GM19099 (cell line): ENCODE results near the gene CETN3.

ENCODE experiments used
- POLR2A ChIP-seq: IDR thresholded peaks from 3 replicates; pipeline ENCODE4 v1.6.1; 2011; ENCODE audit warnings: low read depth; ENCODE audit not compliant: insufficient read length; ENCODE audit errors: extremely low read depth

CETN3 gene

DNA sequence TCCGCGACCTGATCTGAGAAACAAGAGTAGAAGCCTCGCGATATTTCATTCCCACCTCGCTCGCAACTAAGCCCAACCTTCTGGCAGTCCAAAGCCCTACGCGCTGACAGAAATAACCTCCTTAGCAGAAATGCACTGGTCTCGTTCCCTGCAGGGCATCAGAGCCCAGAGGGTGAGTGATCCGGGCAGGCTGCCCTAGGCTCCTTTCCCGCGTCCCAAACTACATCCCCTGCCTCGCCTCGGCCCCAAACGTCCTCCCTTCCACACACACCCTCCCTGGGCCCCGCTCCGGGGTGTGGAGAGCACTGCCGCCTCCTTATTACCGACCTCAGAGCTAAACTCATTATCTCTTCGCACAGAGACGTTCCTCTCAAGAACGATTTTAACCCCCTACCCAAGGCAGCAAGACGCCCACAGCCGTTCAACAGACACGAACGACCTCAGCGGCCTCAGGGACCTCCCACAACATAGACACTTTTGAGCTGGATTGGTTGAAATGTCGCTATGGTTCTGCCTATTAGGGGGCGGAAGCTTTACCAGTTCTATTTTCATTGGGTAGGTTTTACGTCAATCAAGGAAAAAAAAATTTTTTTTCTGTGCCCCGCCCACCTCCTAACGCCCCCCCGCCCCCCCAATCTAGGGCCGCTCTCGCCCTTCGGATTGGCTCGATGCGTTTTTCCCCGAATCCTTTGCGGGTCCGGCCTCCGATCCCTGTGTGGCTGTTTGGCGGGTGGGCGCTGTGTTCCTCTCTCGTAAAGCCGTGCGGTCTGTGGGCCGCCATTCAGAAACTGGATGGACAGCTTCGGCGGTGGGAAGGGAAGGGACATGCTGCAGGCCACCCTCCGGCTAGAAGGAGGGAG lies at the start of gene CETN3:
TSS of gene CETN3 (minus strand) at position 439 of the 860 bp plus-strand sequence. CDS start at position 344, 95 bp downstream.
- TF ChIP-seq POLR2A = peak; percentile 91

DNA sequence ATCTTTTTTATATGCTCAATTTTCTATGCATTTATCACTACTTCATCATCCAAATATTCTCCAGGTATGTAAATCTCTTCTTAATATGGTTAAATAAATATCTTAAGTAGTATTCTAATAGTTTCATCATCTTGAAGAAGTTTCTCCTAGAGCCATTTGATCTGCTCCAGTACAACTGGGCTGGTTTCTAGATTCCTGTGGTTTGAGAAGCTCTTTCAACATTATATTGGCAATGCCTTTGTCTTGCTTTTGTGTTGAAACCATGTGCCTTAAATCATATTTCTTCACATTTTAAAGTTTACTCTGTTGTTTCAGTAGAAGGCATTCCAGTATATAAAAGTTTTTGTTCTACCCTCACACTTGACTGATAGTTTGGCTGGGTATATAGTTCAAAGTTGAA lies 37.4 kb upstream of the CETN3 start:
- no peak for TF ChIP-seq POLR2A

DNA sequence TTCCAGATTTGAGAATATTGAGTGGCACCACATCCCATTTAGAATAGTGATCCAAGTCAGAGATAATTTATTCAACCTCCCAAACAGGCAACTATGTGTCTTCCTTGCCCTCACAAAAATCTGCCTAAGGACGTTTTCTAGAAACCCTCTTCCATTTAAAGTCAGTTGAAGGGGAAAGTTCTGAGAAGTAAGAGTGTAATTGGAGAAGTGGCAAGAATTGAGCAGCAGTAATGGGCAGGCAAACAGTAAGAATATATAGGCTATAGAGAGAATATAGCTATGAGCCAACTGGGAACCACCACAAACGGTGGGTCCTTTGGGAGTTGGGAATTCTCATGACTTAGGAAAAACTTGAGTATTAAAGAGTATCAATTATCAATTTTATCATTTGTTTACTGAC lies 31.1 kb upstream of the CETN3 start:
- no peak for TF ChIP-seq POLR2A

DNA sequence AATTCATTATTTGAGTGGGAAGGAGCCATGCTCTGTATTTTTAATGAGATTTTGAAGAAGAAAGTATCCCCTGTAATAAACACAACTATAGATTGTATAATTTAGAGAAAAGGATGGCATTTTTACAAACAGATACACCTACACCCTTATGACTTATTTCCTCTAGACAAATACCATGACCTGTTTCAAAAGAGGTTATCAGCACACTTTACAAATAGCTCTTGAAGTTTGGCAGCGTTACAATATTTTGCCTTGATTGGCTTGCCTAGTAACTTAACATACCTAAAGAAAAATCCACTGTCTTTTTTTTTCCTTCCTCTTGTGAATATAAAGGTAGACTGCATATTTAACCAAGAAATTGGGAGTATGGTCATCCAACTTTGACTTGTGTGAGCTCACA lies 28.5 kb upstream of the CETN3 start:
- no peak for TF ChIP-seq POLR2A

DNA sequence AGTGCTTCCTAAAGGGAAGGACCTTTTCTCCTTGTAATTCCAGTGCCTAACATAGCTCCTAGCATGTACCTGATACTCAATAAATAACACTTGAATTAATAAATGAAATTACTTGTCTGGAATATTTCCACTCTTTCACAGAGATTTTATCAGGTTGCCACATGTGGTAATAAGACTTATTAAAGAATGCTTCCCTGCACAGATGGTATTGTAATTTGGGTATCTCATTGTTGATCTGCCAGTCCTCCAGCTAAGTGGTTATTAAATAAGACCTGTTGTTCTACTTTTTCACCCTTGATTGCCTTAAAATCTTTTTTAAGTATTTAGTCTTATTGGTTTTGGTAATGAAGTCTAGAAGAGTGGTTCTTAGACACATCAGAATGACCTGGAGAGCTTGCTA lies 28.1 kb upstream of the CETN3 start:
- no peak for TF ChIP-seq POLR2A

DNA sequence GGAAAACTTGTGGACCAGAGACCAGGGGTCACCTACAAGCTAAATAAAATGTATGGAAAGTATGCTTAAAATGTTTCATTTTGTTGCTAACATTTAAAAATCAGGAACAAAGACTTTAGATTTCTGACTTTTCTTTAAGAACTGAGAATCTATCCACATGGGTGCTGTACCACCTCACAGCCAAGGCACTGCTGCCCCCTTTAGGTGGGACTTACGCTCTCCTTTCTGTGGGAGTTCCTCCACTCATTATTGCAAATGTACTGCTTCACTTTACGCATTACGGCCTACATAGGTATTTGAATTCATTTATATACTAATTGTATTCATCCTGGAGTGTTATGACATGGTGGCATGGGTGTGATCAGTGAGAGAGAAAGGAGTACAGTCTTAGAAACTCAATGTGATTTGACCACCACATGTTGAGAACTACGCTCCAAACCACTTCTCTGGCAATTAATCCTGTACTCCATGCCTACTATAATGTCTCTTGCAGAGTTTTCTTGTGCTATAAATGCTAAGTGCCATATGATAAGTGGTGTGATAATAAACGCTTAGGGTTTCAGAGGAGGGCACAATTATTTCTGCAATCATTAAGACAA lies 24.7 kb upstream of the CETN3 start:
- TF ChIP-seq POLR2A = no peak

DNA sequence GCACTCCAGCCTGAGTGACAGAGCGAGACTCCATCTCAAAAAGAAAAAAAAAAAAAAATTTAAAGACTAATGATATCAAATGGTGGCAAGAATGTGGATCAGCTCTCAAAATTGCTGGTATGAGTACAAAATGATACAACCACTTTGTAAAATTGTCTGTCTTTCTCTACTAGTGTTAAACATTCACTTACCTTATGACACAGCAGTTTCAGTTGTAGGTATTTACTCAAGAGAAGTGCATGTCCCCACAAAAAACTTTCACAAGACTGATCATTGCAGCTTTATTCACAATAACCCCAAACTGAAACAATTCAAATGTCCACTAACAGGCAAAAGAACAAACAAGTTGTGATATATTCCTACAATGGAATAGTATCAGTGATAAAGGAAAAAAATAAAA lies 14.7 kb upstream of the CETN3 start:
- TF ChIP-seq POLR2A = no peak

DNA sequence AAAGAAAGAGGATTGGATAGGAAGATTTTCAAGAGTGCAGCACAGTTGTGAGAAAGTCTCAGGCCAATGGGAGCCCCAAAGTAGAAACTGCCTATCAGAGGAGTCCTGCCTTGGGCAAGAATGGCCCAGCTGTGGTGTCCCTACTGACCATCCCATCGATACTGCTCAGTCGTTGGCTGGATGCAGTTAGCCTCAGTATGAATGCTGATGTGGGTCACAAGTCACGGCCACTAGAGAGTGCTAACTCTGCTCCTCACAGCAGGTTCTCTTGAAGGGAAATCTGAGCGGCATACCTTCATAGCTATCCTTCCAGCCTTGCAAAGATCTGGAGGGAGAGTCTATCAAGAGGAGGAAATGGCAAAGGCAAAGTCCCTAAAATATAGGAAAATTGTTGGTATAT lies 11.6 kb upstream of the CETN3 start:
- TF ChIP-seq POLR2A = no peak

DNA sequence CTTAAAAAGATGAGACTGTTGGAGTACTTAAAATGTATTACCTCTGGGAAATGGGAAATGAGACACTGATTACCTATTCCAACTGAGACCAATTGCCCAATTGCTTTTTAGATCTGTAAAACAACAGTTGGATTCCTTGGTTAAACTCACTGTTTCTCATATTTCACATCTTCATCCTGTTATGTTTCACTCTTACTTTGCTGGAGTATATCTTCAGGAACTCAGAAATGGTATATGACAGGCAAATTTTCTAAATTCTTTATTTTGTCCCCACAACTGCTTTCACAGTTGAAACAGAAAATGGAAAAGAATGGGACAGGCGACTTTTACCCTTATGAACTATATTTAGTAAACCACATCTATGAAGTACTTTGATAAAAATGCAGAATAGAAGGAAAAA lies 8.7 kb upstream of the CETN3 start:
- no peak for TF ChIP-seq POLR2A

DNA sequence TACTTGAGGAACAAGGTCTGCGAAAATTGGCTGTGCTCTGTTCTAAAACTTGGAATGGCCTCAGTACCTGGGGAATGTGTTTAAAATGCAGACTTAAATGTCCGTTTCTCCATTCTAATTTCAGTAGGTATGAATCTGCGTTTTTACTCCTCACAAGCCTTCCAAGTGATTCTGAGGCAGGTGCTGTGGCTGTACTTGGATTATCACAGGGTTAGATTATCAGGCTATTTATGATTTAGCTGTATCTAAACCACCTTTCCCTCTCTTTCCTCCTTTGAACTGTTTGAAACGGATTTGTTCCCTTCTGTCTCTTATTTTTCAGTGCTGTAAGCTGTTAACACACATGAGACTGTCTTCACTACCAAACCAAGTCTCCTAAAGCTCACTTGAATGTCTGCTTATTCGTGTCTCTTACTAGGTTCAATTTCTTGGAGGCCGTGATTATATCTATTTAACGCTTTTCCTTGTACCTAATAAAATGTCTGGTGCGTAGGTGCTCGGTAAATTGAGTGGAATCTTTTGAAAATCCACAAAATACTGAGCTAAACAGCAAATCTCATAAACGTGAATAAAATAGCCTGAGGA lies 714 bp upstream of the CETN3 start:
- TF ChIP-seq POLR2A = no peak

DNA sequence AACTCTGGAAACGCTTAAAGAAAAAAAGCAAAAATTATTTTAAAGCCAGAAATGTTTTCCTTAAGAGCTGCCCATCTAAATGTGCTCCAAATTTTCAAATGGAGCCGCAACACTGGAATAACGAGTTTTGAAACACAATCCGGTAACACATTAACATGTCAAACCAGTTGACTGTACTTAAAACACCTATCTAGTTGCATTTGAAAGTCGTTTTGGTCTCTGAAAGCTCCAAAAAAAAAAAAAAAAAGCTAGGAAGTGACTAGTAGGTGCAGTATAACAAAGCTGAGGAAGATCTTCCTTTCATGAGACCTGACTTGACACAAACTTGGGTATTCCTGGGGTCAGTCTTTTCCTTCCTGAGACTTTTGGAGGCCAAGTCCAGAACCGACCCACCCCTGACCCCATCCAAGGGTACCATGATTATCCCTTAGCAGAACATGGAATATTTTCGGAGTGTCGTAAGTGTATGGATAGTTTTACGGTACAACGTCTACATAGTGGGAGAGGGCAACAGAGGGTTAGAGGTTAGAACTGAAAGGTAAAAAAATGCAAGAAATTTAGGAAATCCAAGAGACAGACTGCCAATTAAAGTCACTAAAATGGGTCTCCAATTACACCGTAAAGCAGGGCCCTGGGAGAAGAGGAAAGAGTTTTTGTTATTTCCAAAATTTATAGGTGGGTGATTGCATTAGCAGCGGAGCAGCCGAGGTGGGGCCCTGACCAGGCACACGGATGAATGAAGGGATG lies 812 bp downstream of the CETN3 start:
- peak; percentile 75 for TF ChIP-seq POLR2A

DNA sequence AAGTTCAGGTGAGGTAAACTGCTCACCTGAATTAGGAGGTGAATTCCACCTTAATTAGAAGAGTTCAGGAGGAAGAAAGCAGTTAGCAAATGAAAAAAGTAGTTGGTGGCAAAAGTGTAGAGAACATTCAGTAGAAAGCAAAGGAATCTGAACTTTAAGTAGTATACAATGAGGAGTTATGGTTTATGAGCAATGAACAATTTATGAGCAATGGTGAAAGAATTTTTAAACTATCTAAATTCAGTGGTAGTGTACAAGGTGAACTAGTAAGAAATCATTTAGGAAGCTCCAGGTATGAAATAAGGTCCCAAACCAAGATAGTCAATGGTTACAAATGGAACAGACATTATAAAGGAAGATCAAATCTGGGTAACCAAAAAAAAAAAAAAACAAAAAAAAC lies 3.1 kb downstream of the CETN3 start:
- TF ChIP-seq POLR2A = no peak

DNA sequence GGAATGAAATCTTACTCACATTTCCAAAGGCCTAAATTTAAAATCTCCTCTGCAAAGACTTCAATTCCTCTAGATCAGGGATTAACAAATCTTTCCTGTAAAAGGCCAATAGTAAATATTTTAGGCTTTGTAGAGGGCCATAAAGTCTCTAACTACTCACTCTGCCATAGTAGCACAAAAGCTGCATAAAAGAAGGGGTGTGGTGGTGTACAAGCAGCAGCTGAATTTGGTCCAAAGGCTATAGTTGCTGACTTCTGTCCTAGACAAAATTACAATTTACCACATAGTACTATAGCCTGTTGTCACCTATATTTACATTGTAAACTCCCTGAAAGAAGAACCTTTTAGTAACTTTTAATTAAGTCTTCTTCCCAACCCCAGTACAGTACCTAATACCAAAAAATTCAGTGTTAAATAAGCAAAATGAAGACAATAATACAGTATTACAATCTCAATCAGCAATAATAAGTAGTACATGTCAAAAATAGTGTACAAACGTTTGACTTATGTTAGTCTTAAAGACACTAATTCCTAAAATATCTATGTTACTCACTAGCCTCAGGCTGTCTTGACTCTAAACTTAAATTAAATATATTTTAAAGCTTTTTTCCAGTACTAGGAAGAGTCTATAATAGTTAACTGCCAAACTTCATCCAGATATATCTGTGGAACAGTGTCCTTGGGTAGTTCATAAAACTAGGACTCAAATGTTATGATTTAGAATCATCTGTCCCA lies 6.9 kb downstream of the CETN3 start:
- no peak for TF ChIP-seq POLR2A

DNA sequence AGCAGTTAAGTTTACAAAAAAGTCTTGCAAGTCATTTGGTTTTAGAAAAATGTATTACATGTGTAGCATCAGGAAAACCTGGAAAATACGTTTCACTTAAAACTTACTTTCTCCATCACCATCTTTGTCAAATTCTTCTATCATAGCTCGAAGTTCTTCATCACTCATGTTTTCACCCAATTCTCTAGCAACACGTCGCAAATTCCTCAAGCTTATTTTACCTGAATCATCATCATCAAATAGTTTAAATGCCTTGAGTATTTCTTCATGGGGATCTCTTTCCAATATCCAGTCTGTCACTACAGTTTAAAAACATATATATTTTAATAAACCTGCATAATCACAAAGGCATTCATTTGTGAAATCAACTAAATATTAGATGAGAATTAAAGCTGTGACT lies 10.3 kb downstream of the CETN3 start:
- TF ChIP-seq POLR2A = no peak

DNA sequence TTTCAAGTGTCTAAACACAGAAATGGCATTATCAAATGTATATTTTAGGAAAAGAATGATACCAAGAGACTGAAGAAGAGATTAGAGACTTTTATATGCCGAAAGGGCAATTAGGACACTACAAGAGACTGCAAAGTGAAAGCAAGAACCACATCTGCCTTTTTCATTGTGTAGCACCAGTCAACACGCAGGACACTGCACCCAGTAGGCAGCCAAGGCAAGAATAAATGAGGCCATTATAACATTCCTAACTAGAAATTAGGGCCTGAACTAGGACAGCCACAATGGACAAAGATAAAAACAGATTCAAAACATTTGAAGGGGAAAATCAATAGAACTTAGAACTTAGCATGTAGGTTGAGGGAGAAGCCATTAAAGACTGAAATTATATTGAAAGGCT lies 10.8 kb downstream of the CETN3 start:
- no peak for TF ChIP-seq POLR2A
